HepG2 (cell line): ENCODE measurements around the gene LMNA.

Experiments used
- EP300 ChIP-seq, 3 experiments: sonication (generic) in 1 of 3; formaldehyde crosslinking in 1 of 3; IDR thresholded peaks; 2 replicates each; pipeline versions ENCODE4 v1.5.1 to v1.6.1; 2011 to 2020; ENCODE audit warnings: low read depth in 2 of 3, low read length in 2 of 3, borderline replicate concordance in 1 of 3, improper control_type of control experiment in 1 of 3, mild to moderate bottlenecking in 1 of 3, missing genetic modification reagents in 1 of 3, moderate library complexity in 1 of 3
- EZH2 ChIP-seq: conservative IDR thresholded peaks from 2 replicates; pipeline ENCODE4 v1.6.1; 2012; ENCODE audit warnings: mild to moderate bottlenecking, low read depth, low read length, moderate library complexity
- FIP1L1 ChIP-seq: fragments of 200-400 bp; formaldehyde crosslinking; IDR thresholded peaks from 2 replicates; pipeline ENCODE4 v1.6.1; 2018; ENCODE audit warnings: low read depth, mild to moderate bottlenecking, low read length, moderate library complexity, borderline replicate concordance; ENCODE audit not compliant: insufficient read depth
- FOXP4 ChIP-seq: sonication (generic); formaldehyde crosslinking; IDR thresholded peaks from 2 replicates; pipeline ENCODE4 v1.4.0; 2020; ENCODE audit warnings: missing genetic modification reagents
- HNRNPUL1 ChIP-seq: fragments of 200-400 bp; formaldehyde crosslinking; IDR thresholded peaks from 2 replicates; pipeline ENCODE4 v1.6.1; 2017; ENCODE audit warnings: low read depth, mild to moderate bottlenecking, low read length, moderate library complexity
- NFE2L2 ChIP-seq: fragments of 150-350 bp; IDR thresholded peaks from 2 replicates; pipeline ENCODE4 v1.6.1; 2014; ENCODE audit warnings: low read length
- PAWR ChIP-seq: sonication (generic); formaldehyde crosslinking; IDR thresholded peaks from 2 replicates; pipeline ENCODE4 v1.4.0; 2020; ENCODE audit warnings: missing genetic modification reagents, mild to moderate bottlenecking, borderline replicate concordance
- RAD21 ChIP-seq: fragments of 450-650 bp; formaldehyde crosslinking; IDR thresholded peaks from 2 replicates; pipeline ENCODE4 v1.5.0; 2020; ENCODE audit warnings: mild to moderate bottlenecking
- RNF2 ChIP-seq: fragments of 450-650 bp; conservative IDR thresholded peaks from 2 replicates; pipeline ENCODE4 v1.6.1; 2016; ENCODE audit warnings: low read depth
- ZGPAT ChIP-seq: IDR thresholded peaks from 2 replicates; pipeline ENCODE4 v1.6.1; 2016; ENCODE audit warnings: mild to moderate bottlenecking
- ZNF24 ChIP-seq: fragments of 450-650 bp; IDR thresholded peaks from 2 replicates; pipeline ENCODE4 v1.6.1; 2017; ENCODE audit warnings: antibody characterized with exemption, mild to moderate bottlenecking
- ZNF776 ChIP-seq: sonication (generic); formaldehyde crosslinking; IDR thresholded peaks from 2 replicates; pipeline ENCODE4 v1.4.0; 2020; ENCODE audit warnings: mild to moderate bottlenecking, missing genetic modification reagents
- TF ChIP-seq, protein P1 (sequence below), 2 experiments: IDR thresholded peaks; 2 replicates each; pipeline ENCODE4 v1.6.1; 2011 to 2012; ENCODE audit warnings: low read length in 2 of 2, borderline replicate concordance in 1 of 2, low read depth in 1 of 2, mild to moderate bottlenecking in 1 of 2, moderate library complexity in 1 of 2
- TF ChIP-seq, protein P2 (sequence below): sonication (generic); formaldehyde crosslinking; IDR thresholded peaks from 2 replicates; pipeline ENCODE4 v1.8.0; 2023; ENCODE audit warnings: mild to moderate bottlenecking, missing genetic modification reagents

GRCh38 chr1:156135930-156136871, 21.7 kb downstream of the LMNA start:
- TF ChIP-seq, protein P1, sequence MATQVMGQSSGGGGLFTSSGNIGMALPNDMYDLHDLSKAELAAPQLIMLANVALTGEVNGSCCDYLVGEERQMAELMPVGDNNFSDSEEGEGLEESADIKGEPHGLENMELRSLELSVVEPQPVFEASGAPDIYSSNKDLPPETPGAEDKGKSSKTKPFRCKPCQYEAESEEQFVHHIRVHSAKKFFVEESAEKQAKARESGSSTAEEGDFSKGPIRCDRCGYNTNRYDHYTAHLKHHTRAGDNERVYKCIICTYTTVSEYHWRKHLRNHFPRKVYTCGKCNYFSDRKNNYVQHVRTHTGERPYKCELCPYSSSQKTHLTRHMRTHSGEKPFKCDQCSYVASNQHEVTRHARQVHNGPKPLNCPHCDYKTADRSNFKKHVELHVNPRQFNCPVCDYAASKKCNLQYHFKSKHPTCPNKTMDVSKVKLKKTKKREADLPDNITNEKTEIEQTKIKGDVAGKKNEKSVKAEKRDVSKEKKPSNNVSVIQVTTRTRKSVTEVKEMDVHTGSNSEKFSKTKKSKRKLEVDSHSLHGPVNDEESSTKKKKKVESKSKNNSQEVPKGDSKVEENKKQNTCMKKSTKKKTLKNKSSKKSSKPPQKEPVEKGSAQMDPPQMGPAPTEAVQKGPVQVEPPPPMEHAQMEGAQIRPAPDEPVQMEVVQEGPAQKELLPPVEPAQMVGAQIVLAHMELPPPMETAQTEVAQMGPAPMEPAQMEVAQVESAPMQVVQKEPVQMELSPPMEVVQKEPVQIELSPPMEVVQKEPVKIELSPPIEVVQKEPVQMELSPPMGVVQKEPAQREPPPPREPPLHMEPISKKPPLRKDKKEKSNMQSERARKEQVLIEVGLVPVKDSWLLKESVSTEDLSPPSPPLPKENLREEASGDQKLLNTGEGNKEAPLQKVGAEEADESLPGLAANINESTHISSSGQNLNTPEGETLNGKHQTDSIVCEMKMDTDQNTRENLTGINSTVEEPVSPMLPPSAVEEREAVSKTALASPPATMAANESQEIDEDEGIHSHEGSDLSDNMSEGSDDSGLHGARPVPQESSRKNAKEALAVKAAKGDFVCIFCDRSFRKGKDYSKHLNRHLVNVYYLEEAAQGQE (IDR thresholded peaks at IDR 0.05; ENCODE audit: borderline replicate concordance in 1 of 2, low read depth in 1 of 2, low read length in 2 of 2): no peak
- TF ChIP-seq RAD21 (CRISPR knock-in tag) (no peak), ZGPAT (CRISPR knock-in tag) (no peak), ZNF776 (CRISPR knock-in tag) (no peak), RNF2 (no peak), FIP1L1 (no peak), EP300 (IDR thresholded peaks at IDR 0.05; ENCODE audit: low read depth in 2 of 2, low read length in 2 of 2) (no peak), EP300 (CRISPR knock-in tag; IDR thresholded peaks at IDR 0.05; ENCODE audit: borderline replicate concordance) (no peak), ZNF24 (no peak), FOXP4 (CRISPR knock-in tag) (no peak), EZH2 (no peak), HNRNPUL1 (no peak), NFE2L2 (no peak), PAWR (CRISPR knock-in tag) (no peak)
- TF ChIP-seq, protein P2, sequence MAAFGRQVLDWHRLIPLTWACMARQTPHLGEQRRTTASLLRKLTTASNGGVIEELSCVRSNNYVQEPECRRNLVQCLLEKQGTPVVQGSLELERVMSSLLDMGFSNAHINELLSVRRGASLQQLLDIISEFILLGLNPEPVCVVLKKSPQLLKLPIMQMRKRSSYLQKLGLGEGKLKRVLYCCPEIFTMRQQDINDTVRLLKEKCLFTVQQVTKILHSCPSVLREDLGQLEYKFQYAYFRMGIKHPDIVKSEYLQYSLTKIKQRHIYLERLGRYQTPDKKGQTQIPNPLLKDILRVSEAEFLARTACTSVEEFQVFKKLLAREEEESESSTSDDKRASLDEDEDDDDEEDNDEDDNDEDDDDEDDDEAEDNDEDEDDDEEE: no peak
